Activated naive CD4-positive, alpha-beta T cell treated with anti-CD3 and anti-CD28 coated beads, Interleukin-2, amount 50 U/mL, for 72 hours (primary cell): ENCODE data around the gene ERBIN. TPM values are rescaled to one million over a fixed set of nuclear protein-coding genes. Genes with fewer than 3 reads are reported as not detected.
"Not testable (repeated sequence)": the region's sequence is repeated elsewhere in the genome, so short reads cannot be mapped to it uniquely, and the experiment has no call there.

Source experiments
- ATAC-seq, 2 donors: fragments of 150-1000 bp; cut with Tn5 transposase; 2 replicates each; pipeline ENCODE4 v1.10.0; 2021; ENCODE audit warnings: mild to moderate bottlenecking in 2 of 2, moderate library complexity in 2 of 2
- DNase-seq, 2 donors: peaks; one replicate each; pipeline ENCODE4 v3.0.0; 2021 to 2022; ENCODE audit warnings: low spot score in 2 of 2
- H3K27ac Mint-ChIP-seq, 2 donors: one replicate each; pipeline ENCODE4 v1.8.0; 2022; ENCODE audit warnings: mild to moderate bottlenecking in 2 of 2, mixed read lengths in 2 of 2
- H3K36me3 Mint-ChIP-seq, 2 donors: one replicate each; pipeline ENCODE4 v1.8.0; 2022; ENCODE audit warnings: mixed read lengths in 2 of 2
- H3K9me3 Mint-ChIP-seq, 2 donors: one replicate each; pipeline ENCODE4 v1.8.0; 2022; ENCODE audit warnings: mixed read lengths in 2 of 2
- total RNA-seq, 2 donors: library from RNA; stranded (reverse); gene quantifications; one replicate each; pipeline ENCODE4 v1.2.3, GENCODE V29; 2022

Gene ERBIN, protein sequence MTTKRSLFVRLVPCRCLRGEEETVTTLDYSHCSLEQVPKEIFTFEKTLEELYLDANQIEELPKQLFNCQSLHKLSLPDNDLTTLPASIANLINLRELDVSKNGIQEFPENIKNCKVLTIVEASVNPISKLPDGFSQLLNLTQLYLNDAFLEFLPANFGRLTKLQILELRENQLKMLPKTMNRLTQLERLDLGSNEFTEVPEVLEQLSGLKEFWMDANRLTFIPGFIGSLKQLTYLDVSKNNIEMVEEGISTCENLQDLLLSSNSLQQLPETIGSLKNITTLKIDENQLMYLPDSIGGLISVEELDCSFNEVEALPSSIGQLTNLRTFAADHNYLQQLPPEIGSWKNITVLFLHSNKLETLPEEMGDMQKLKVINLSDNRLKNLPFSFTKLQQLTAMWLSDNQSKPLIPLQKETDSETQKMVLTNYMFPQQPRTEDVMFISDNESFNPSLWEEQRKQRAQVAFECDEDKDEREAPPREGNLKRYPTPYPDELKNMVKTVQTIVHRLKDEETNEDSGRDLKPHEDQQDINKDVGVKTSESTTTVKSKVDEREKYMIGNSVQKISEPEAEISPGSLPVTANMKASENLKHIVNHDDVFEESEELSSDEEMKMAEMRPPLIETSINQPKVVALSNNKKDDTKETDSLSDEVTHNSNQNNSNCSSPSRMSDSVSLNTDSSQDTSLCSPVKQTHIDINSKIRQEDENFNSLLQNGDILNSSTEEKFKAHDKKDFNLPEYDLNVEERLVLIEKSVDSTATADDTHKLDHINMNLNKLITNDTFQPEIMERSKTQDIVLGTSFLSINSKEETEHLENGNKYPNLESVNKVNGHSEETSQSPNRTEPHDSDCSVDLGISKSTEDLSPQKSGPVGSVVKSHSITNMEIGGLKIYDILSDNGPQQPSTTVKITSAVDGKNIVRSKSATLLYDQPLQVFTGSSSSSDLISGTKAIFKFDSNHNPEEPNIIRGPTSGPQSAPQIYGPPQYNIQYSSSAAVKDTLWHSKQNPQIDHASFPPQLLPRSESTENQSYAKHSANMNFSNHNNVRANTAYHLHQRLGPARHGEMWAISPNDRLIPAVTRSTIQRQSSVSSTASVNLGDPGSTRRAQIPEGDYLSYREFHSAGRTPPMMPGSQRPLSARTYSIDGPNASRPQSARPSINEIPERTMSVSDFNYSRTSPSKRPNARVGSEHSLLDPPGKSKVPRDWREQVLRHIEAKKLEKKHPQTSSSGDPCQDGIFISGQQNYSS (N-terminal part only)
- 10 to 100 TPM; 46.1 to 55.2 TPM for total RNA-seq

DNA sequence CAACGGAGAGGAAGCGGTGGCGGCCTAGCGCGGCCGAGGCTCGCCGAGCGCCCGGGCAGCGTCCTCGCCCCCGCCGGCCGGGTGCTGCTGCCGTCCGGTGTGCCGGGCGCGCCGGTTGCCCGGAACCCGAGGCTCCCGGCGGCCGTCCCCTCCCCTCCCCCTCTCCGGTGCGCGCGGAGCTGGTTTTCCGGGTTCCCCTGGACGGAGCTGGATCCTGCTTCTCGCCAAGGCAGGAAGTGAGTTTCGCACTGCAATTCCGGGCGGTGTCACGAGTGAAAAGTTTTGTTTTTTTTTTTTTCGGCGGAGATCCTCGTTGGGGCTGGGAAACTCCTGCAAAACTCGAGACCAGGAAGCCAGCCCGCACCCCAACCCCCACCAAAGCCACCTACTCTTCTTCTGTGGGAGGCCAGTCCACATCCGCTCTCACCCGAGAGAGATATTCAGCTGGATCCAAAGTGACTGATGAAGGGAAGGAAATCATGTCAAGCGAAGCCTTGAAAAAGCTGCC lies at the start of gene ERBIN:
Gene ERBIN, plus strand, starts transcription at position 300 of the 508 bp plus-strand sequence. CDS start 66,144 bp downstream, outside the sequence.
- peak within 1 kb of the TSS; percentile 92 to 97 for H3K27ac Mint-ChIP-seq
- ATAC-seq (peak; percentile 33 to 40), DNase-seq (peak; percentile 62 to 80)

DNA sequence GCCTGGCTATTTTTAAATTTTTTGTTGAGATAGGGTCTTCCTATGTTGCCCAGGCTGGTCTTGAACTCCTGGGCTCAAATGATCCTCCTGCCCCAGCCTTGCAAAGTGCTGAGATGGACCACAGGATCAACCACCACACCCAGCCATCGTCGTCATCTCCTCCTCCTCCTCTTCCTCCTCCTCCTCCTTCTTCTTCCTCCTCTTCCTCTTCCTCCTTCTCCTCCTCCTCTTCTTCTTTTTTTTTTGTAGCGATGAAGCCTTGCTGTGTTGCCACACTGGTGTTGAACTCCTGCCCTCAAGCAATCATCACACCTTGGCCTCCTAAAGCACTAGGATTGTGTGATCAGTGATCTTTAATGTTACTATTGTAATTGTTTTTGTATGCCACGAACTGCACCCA lies 49.4 kb upstream of the ERBIN start:
- ATAC-seq: no peak
- peaks cover 9 to 12% of the 10 kb centered on the region in 2 donors for H3K9me3 Mint-ChIP-seq
- peaks cover 6 to 8% of the 10 kb centered on the region in 2 donors for H3K36me3 Mint-ChIP-seq
- DNase-seq: no peak
- no peak overlapping the region for H3K27ac Mint-ChIP-seq

More for the DNA sequence above, at the start of gene ERBIN:
- Mint-ChIP-seq H3K9me3 (no peaks in the 10 kb centered on the region), H3K36me3 (peaks cover 11 to 17% of the 10 kb centered on the region in 2 donors)

DNA sequence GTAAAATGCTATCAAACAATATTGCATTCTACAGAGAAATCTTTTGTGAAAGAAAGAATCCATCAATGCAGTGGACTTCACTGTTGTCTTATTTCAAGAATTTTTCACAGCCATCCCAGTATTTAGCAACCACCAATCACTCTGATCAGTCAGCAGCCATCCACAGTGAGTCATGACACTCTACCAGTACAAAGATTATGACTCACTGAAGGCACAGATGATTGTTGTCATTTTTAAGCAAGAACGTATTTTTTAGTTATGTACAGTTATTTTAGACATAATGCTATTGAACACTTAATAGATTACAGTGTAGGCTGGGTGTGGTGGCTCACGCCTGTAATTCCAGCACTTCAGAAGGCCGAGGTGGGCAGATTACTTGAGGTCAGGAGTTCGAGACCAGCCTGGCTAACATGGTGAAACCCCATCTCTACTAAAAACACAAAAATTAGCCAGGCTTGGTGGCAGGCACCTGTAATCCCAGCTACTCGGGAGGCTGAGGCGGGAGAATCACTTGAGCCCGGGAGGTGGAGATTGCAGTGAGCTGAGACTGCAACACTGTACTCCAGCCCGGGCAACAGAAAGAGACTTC lies 46.6 kb upstream of the ERBIN start:
- not testable (repeated sequence) for H3K36me3 Mint-ChIP-seq, H3K27ac Mint-ChIP-seq
- H3K9me3 Mint-ChIP-seq: peaks cover 9 to 12% of the 10 kb centered on the region in 2 donors
- DNase-seq (peak in 1 of 2 donors; percentile 6), ATAC-seq (peak; percentile 81 to 95)

DNA sequence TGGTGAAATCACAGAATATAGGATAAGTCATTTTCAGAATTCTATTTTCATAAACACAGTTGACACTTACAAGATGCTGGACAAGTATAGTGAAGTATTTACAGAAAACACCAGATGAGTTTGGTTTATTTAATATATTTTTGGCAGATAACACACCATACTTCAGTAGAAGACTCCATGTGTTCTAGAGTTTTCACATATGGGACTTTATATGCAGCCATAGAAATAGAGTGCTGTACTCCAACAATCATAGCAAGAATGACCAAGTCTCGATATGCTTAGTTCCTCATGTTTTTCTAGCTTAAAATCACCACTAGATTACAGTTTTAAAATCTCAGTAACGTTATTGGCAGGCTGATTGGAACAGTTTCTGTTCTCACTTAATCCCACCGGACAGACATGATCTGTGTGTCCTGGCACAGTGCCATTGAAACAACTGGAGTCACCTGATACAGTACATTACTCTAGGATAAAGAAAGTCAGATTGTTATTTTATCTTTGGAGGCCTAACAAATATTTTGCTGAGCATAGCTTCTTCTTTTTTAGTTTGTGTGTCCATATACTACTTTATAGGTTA lies 45.8 kb upstream of the ERBIN start:
- peaks cover 9 to 12% of the 10 kb centered on the region in 2 donors for H3K9me3 Mint-ChIP-seq
- DNase-seq (no peak), ATAC-seq (no peak)
- peaks cover 6 to 8% of the 10 kb centered on the region in 2 donors for H3K36me3 Mint-ChIP-seq
- H3K27ac Mint-ChIP-seq: no peak overlapping the region

DNA sequence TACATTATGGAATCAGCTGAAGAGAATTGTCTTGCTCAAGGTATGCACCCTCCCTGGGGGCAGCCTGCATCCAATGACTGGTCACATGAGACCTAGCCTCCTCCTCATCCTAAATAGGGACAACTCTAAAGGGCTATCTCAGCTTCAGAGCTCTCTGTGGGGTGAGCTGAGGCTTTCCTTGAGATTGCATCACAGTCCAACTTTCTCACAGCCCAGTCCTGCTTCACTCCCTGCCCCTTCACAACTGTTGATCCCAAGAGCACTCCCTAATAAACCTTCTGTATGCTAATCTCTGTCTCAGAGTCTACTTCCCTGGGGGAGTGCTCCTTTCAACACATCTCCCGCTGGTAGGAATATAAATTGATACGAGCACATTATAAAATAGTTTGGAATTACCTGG lies 44.1 kb upstream of the ERBIN start:
- H3K27ac Mint-ChIP-seq: no peak overlapping the region

DNA sequence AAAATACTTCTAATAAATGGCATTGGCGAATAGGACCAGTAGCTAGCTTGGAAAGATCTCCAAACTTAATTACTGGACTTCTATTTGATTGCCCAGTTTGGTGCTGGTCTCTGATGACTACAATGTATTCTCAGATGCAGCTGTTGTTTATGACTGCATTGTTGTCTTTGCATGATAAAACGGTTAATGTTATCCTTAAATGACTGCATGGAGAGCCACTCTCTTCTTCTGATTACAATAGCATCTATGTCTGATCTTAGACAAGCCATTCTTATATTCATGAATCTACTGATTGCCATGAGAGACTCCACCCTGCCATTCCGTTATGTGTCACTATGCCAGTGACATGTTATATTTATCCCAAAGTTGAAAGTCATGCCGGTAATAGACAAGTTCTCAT lies 42.9 kb upstream of the ERBIN start:
- Mint-ChIP-seq H3K9me3 (peaks cover 2% of the 10 kb centered on the region in 2 donors), H3K27ac (no peak overlapping the region), H3K36me3 (no peaks in the 10 kb centered on the region)
- ATAC-seq (no peak), DNase-seq (no peak)

More for the DNA sequence above, 44.1 kb upstream of the ERBIN start:
- H3K36me3 Mint-ChIP-seq: peaks cover under 1 to 3% of the 10 kb centered on the region in 2 donors
- no peak for ATAC-seq
- no peak for DNase-seq
- H3K9me3 Mint-ChIP-seq: peaks cover 5 to 8% of the 10 kb centered on the region in 2 donors

DNA sequence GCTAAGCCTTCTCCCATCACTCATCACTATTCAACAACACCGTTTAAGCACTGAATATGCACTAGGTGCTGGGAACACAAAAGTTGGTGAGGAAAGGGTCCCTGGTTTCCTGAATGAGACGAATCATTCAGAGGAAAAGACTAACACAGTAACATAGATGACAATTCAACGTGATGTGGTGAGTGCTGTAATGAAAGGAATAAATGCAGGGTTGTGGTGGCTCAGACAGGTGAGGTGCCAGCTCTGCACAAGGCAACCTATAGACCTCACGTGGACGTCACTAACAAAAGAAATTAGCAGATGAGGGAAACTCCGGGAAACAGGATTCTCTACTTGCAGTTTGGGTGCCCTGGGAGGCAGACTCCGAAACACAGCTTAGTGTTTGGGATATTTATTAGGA lies 40.0 kb upstream of the ERBIN start:
- Mint-ChIP-seq H3K36me3 (no peaks in the 10 kb centered on the region), H3K27ac (no peak overlapping the region), H3K9me3 (no peaks in the 10 kb centered on the region)
- ATAC-seq (no peak), DNase-seq (no peak)

DNA sequence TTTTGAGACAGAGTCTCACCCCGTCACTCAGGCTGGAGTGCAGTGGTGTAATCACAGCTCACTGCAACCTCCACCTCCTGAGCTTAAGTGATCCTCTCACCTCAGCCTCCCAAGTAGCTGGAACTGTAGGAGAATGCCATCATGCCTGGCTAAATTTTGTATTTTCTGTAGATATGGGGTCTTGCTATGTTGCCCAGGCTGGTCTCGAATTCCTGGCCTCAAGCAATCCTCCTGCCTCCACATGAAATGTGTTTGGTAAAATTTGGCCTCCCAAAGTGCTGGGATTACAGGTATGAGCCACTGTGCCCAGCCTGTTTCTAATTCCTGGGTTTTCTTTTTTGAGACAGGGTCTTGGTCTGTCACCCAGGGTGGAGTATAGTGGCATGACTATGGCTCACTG lies 34.4 kb upstream of the ERBIN start:
- not testable (repeated sequence) for DNase-seq, ATAC-seq, H3K9me3 Mint-ChIP-seq, H3K36me3 Mint-ChIP-seq, H3K27ac Mint-ChIP-seq

DNA sequence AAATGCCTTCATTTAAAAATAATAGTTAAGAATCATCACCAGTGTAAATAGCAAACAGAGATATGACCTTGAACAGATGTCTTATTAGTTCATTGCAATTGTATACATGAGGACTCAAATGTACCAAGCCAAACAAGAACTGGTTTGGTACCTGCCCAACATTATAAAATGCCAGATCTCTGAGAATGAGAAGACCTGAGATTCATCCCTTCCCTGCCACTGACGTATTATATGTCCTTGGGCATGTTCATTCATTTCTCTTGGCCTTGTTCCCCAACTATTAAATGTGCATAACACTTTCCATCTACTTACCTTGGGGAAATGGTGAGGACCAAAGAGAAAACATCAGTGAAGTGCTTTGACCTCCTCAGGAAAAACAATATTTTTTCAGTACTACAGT lies 33.6 kb upstream of the ERBIN start:
- ATAC-seq (no peak), DNase-seq (no peak)
- Mint-ChIP-seq H3K27ac (no peak overlapping the region), H3K36me3 (no peaks in the 10 kb centered on the region), H3K9me3 (no peaks in the 10 kb centered on the region)

DNA sequence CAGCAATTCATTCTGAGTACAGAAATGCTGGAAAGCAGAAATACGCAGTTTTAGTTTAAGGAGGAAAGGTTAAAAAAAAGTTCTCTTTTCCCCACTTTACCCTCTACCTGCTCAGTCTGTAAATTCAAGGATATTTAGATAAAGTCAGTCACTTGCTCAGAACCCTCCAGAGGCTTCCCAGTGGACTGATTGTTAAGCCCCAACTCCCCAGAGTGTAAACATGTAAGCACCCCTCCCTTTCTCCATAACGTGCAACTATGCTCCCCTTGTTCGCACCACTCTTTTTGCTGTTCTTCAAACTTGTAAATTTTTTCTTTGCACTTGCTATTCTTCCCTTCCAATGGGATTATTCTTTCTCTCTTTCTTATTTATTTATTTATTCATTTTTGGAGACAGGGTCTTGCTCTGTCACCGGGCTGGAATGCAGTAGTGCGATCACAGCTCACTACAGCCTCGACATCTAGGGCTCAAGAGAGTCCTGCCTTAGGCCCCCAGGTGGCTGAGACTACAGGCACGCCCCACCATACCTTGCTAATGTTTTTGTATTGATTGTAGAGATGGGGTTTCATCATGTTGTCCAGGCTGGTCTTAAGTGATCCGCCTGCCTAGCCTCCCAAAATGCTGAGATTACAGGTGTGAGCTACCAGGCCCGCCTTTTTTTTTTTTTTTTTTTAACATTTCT lies 32.5 kb upstream of the ERBIN start:
- DNase-seq: no peak
- ATAC-seq: no peak
- no peaks in the 10 kb centered on the region for H3K9me3 Mint-ChIP-seq
- no peak overlapping the region for H3K27ac Mint-ChIP-seq
- H3K36me3 Mint-ChIP-seq: no peaks in the 10 kb centered on the region

DNA sequence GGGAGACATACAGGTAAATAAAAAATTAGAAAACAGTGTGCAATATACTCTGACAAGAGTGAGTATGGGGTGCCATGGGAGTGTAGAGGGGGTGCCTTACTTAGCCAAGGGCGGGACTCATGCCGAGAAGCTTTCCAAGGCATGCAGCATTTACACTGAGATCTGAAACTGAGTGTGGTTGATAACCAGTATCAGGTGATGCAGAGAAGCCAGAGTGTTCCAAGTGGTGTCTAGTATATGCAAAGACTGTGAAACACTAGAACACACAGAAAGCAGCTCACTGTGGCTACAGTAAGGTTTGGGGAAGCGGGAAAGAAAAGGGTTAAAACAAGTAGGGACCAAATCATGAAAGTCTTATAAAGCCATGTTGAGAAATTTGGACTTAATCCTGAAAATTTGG lies 30.5 kb upstream of the ERBIN start:
- no peak for ATAC-seq
- Mint-ChIP-seq H3K27ac (no peak overlapping the region), H3K36me3 (no peaks in the 10 kb centered on the region), H3K9me3 (peaks cover 0 to 5% of the 10 kb centered on the region in 2 donors)
- no peak for DNase-seq

DNA sequence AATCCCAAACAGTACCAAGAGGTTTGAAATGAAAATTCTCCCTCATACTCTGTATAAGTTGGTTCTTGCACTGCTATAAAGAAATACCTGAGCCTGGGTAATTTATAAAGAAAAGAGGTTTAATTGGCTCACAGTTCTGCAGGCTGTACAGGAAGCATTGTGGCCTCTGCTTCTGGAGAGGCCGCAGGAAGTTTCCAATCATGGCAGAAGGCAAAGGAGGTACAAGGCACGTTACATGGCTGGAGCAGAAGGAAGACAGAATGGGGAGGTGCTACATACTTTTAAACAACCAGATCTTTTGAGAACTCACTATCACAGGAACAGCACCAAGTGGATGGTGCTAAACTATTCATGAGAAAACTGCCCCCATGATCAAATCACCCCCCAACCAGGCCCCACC lies 25.6 kb upstream of the ERBIN start:
- no peaks in the 10 kb centered on the region for H3K36me3 Mint-ChIP-seq
- ATAC-seq (no peak), DNase-seq (no peak)
- H3K27ac Mint-ChIP-seq: no peak overlapping the region
- H3K9me3 Mint-ChIP-seq: peaks cover 0 to 5% of the 10 kb centered on the region in 2 donors

DNA sequence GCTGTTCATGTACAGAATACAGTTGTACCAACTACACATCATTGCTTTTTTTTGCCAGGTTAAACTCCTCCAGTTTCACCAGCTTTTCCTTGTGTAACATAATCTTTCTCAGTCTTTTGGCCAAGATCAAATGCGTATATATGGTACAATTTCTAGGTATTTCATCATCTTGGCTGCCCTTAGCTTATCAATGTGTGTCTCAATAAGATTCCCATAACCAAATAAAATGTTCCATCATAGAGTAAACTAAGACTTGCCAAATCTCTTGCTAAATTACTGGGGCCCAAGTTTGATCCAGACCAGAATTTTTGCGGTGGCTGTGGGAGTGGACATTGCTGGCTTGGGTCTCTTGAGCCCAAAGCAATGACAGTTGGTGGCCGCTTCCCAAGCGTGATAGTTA lies 24.3 kb upstream of the ERBIN start:
- Mint-ChIP-seq H3K36me3 (no peaks in the 10 kb centered on the region), H3K9me3 (peaks cover 0 to 5% of the 10 kb centered on the region in 2 donors), H3K27ac (no peak overlapping the region)
- DNase-seq (no peak), ATAC-seq (no peak)

DNA sequence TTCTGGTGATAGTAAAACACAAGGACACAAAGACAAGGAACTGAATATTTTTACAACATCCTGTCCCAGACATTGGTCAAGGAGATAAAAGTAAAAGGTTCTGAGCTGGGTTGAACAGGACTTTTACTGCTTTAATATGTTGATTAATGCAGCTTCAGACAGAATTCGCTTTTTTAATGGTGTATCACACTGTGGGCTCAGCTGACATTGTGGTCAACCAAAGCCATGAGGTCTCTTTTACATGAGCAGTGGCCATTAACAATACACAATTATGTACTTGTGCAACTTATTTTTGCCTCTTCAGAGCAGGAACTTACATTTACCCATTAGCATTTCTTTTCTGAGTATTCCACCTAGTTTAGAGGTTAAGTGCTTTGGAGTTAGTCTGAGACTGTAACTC lies 22.8 kb upstream of the ERBIN start:
- H3K9me3 Mint-ChIP-seq: peaks cover 0 to 5% of the 10 kb centered on the region in 2 donors
- DNase-seq: no peak
- ATAC-seq: no peak
- no peaks in the 10 kb centered on the region for H3K36me3 Mint-ChIP-seq
- H3K27ac Mint-ChIP-seq: no peak overlapping the region

DNA sequence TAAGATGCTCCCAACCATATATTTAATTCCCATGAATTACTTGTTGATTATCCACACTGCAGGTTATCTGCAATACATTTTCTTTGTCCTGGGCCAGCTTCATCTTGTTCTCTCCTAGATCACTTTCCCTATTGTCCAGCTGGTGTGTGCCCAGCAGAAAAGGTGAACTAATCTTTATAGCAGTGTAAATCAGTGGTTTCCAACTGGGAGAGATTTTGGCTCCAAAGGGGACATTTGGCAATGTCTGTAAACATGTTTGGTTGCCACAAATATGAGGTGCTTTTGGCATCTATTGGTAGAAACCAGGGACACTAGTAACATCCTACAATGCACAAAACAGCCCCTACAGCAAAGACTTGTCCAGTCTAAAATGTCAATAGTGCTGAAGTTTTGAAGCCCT lies 20.1 kb upstream of the ERBIN start:
- DNase-seq (no peak), ATAC-seq (no peak)
- Mint-ChIP-seq H3K27ac (no peak overlapping the region), H3K36me3 (no peaks in the 10 kb centered on the region), H3K9me3 (no peaks in the 10 kb centered on the region)
